CD1c-positive myeloid dendritic cell (primary cell): Measurements from ENCODE around the gene PLSCR1.

Source experiments
- DNase-seq: peaks from one replicate; pipeline ENCODE4 v3.0.0-alpha.2; 2016; ENCODE audit errors: extremely low spot score

The PLSCR1 gene

DNA sequence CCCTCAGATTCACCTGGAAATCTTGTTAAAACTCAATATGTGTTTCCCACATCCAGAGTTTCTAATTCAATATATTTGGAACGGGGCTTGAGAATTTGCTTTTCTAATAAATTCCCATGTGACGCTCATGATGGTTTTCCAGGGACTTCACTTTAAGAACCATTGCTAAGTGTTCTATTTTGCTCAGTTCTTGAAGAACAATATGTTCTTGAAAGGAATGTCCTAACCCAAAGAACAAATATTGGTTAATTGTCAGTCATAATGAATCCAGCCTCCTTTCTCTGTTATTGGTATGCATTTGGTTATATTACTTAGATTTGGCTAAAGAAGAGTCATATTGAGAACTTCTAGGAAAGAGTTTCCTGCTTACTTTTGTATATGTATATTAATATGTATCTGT, 70.7 kb downstream of the PLSCR1 start:
- no peak for DNase-seq

DNA sequence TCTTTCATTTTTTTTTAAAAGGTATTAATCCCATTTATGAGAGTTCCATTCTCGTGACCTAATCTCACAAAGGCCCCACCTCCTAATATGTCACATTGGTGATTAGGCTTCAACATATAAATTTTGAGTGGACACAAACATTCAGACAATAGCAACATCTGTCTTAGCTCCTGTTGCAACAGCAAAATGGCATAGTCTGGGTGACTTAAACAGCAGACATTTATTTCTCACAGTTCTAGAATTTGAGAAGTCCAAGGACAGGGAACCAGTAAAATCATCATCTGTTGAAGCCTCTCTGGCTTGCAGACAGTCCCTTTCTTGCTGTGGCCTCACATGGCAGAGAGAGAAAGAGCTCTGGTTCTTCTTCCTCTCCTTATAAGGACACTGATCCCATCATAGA, 71.8 kb downstream of the PLSCR1 start:
- DNase-seq = no peak

GRCh38 chr3:146471012-146471411, 73.4 kb downstream of the PLSCR1 start:
- DNase-seq = no peak

- no peak for DNase-seq
Observed at GRCh38 chr3:146470425-146470990, 73.9 kb downstream of the PLSCR1 start.

GRCh38 chr3:146469150-146470017, 75.0 kb downstream of the PLSCR1 start, which contains the start of gene PLSCR2:
TSS of gene PLSCR2 (minus strand) at chr3:146469561. CDS start at chr3:146459904, 9,657 bp downstream.
- peak; percentile 57 for DNase-seq

GRCh38 chr3:146468671-146469149, 75.7 kb downstream of the PLSCR1 start:
- no peak for DNase-seq

DNA sequence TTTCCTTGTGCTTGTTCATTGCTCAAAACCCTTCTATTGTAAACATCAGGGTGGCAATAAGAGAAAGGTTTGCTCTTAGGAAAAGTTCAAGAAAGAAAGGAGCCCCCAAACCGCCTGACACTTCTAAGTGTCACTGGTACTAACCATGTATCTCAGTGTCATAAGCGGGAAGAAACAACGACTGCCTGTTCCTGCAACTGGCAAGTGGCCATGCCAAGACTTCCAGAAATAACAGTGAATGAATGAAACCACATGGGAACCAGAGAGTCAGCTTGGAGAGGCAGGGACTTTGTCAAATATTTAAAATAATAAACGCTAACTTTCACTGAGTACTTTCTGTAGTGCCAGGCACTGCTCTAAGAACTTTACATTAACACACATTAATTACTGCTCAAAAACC, 76.2 kb downstream of the PLSCR1 start:
- DNase-seq = no peak

DNA sequence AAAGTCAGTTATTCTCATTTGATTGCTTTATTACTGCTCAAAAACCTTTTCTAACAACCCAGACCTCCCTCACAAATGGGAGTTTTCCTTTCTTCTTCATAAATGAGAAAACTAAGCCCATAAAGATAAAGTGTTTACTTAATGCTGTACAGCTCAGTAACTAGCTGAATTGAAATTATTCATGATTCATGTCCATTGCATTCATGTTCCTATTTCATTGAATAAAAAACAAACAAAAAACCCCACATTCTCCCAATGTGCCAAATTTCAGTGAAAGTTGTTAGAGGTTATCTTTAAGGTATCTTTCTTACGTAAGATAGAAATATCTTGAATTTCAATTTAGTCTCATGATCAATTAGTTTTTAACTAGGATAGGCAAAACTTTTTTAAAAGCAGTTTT, 77.8 kb downstream of the PLSCR1 start:
- no peak for DNase-seq

- no peak for DNase-seq
Observed at GRCh38 chr3:146465693-146466465, 78.5 kb downstream of the PLSCR1 start.
